Neural cell (in vitro differentiated cells): ENCODE results near the gene MLLT1. TPM values are rescaled to one million over a fixed set of nuclear protein-coding genes. Genes with fewer than 3 reads are reported as not detected.

ENCODE experiments used
- H2AFZ ChIP-seq: fragments of 200-600, 300-800 bp; sonication (generic), shearing (Covaris generic); 2 replicates; pipeline ENCODE4 v1.6.0; 2014; ENCODE audit warnings: low read depth, mild to moderate bottlenecking, antibody characterized with exemption, low read length, moderate library complexity
- H3F3A ChIP-seq: fragments of 200-600 bp; shearing (Covaris generic); 2 replicates; pipeline ENCODE4 v1.6.1; 2016; ENCODE audit warnings: mild to moderate bottlenecking, moderate library complexity, mixed read lengths, antibody characterized with exemption, low read length; ENCODE audit not compliant: insufficient read depth, poor library complexity, severe bottlenecking
- H3K27ac ChIP-seq: fragments of 200-600, 300-800 bp; sonication (generic), shearing (Covaris generic); 2 replicates; pipeline ENCODE4 v1.5.1; 2014; ENCODE audit warnings: mild to moderate bottlenecking, low read length, moderate library complexity
- H3K27me3 ChIP-seq: fragments of 300-800, 200-600 bp; sonication (generic), shearing (Covaris generic); 2 replicates; pipeline ENCODE4 v1.6.0; 2014; ENCODE audit warnings: mild to moderate bottlenecking, low read depth, low read length, moderate library complexity; ENCODE audit not compliant: insufficient read depth
- H3K36me3 ChIP-seq: fragments of 300-800, 200-600 bp; sonication (generic), shearing (Covaris generic); 2 replicates; pipeline ENCODE4 v1.5.1; 2014; ENCODE audit warnings: mild to moderate bottlenecking, antibody characterized with exemption, low read length, moderate library complexity; ENCODE audit not compliant: insufficient read depth
- H3K4me2 ChIP-seq: fragments of 300-800, 200-600 bp; sonication (generic), shearing (Covaris generic); 2 replicates; pipeline ENCODE4 v1.6.0; 2014; ENCODE audit warnings: mild to moderate bottlenecking, low read length
- H3K4me3 ChIP-seq: fragments of 300-800, 200-600 bp; sonication (generic), shearing (Covaris generic); 2 replicates; pipeline ENCODE4 v1.5.1; 2014; ENCODE audit warnings: mild to moderate bottlenecking, low read length, moderate library complexity
- H3K79me2 ChIP-seq: fragments of 200-600 bp; shearing (Covaris generic); replicated peaks from 2 replicates; pipeline ENCODE4 v1.6.0; 2014; ENCODE audit warnings: mild to moderate bottlenecking, low read length, moderate library complexity; ENCODE audit not compliant: insufficient read depth
- H3K9ac ChIP-seq: fragments of 300-800, 200-600 bp; sonication (generic), shearing (Covaris generic); 2 replicates; pipeline ENCODE4 v1.6.1; 2016; ENCODE audit warnings: mild to moderate bottlenecking, low read length, mixed read lengths
- H3K9me2 ChIP-seq: fragments of 200-600 bp; shearing (Covaris generic); 2 replicates; pipeline ENCODE4 v1.6.1; 2016; ENCODE audit warnings: mild to moderate bottlenecking, low read length, mixed read lengths; ENCODE audit not compliant: insufficient read depth
- H3K9me3 ChIP-seq: fragments of 200-600, 300-800 bp; sonication (generic), shearing (Covaris generic); 2 replicates; pipeline ENCODE4 v1.6.1; 2016; ENCODE audit warnings: mild to moderate bottlenecking, mixed run types, low read length, moderate library complexity, mixed read lengths
- H4K20me1 ChIP-seq: fragments of 200-600 bp; shearing (Covaris generic); 2 replicates; pipeline ENCODE4 v1.6.1; 2016; ENCODE audit warnings: mild to moderate bottlenecking, mixed run types; ENCODE audit not compliant: insufficient read depth
- CTCF ChIP-seq: fragments of 450-650 bp; IDR thresholded peaks from 2 replicates; pipeline ENCODE4 v1.5.1; 2014; ENCODE audit warnings: antibody characterized with exemption, mild to moderate bottlenecking, moderate library complexity; ENCODE audit not compliant: poor library complexity, severe bottlenecking
- EP300 ChIP-seq: fragments of 450-650 bp; conservative IDR thresholded peaks from 2 replicates; pipeline ENCODE4 v1.6.1; 2014; ENCODE audit warnings: antibody characterized with exemption, mild to moderate bottlenecking, moderate library complexity; ENCODE audit not compliant: poor library complexity, severe bottlenecking
- EZH2 ChIP-seq: fragments of 200-600, 300-800 bp; shearing (Covaris generic), sonication (generic); IDR thresholded peaks from 2 replicates; pipeline ENCODE4 v1.6.1; 2014; ENCODE audit warnings: antibody characterized with exemption, low read length, borderline replicate concordance, mild to moderate bottlenecking; ENCODE audit not compliant: insufficient read depth, poor library complexity, severe bottlenecking
- MXI1 ChIP-seq: fragments of 450-650 bp; conservative IDR thresholded peaks from 2 replicates; pipeline ENCODE4 v1.6.1; 2014; ENCODE audit warnings: antibody characterized with exemption, mild to moderate bottlenecking; ENCODE audit not compliant: poor library complexity, severe bottlenecking
- POLR2AphosphoS5 ChIP-seq: IDR thresholded peaks from 2 replicates; pipeline ENCODE4 v1.6.1; 2012
- RAD21 ChIP-seq: fragments of 450-650 bp; conservative IDR thresholded peaks from 2 replicates; pipeline ENCODE4 v1.6.1; 2014; ENCODE audit warnings: antibody characterized with exemption, mild to moderate bottlenecking, moderate library complexity
- REST ChIP-seq: IDR thresholded peaks from 2 replicates; pipeline ENCODE4 v1.6.1; 2012; ENCODE audit warnings: borderline replicate concordance
- SMC3 ChIP-seq: fragments of 450-650 bp; conservative IDR thresholded peaks from 2 replicates; pipeline ENCODE4 v1.6.1; 2014; ENCODE audit warnings: antibody characterized with exemption, mild to moderate bottlenecking, moderate library complexity; ENCODE audit not compliant: poor library complexity
- TAF1 ChIP-seq: IDR thresholded peaks from 2 replicates; pipeline ENCODE4 v1.6.1; 2012; ENCODE audit warnings: low read depth
- polyA plus RNA-seq: library from polyadenylated mRNA; depleted of rRNA; stranded (reverse); fragments of >200 nt; gene quantifications from 2 replicates; pipeline ENCODE4 v1.2.3, GENCODE V29; 2014

Gene MLLT1
- polyA plus RNA-seq, 1 donor from 2014 or later, result 34.0 TPM

GRCh38 chr19:6222884-6223283, 56.9 kb downstream of the MLLT1 start:
- no peak for TF ChIP-seq SMC3
- TF ChIP-seq REST, result no peak
- no peak for TF ChIP-seq EZH2
- no peak for TF ChIP-seq RAD21
- no peak for TF ChIP-seq TAF1
- no peak for TF ChIP-seq CTCF
- no peak for TF ChIP-seq POLR2AphosphoS5
- no peaks in the 10 kb centered on the region for H3F3A ChIP-seq
- no peaks in the 10 kb centered on the region for H3K79me2 ChIP-seq
- H3K9me2 ChIP-seq, result no peaks in the 10 kb centered on the region
- no peak overlapping the region for H3K4me2 ChIP-seq
- no peak overlapping the region for H2AFZ ChIP-seq
- no peak overlapping the region for H3K9ac ChIP-seq
- H3K4me3 ChIP-seq, result no peak overlapping the region
- no peaks in the 10 kb centered on the region for H3K36me3 ChIP-seq
- H3K9me3 ChIP-seq, result no peaks in the 10 kb centered on the region
- no peak overlapping the region for H3K27ac ChIP-seq
- H3K27me3 ChIP-seq, result no peaks in the 10 kb centered on the region
- H4K20me1 ChIP-seq, result no peaks in the 10 kb centered on the region

GRCh38 chr19:6221878-6222746, 57.7 kb downstream of the MLLT1 start:
- Histone ChIP-seq H3F3A (no peaks in the 10 kb centered on the region), H3K27me3 (no peaks in the 10 kb centered on the region), H3K27ac (no peak overlapping the region), H3K9me2 (no peaks in the 10 kb centered on the region), H3K4me2 (no peak overlapping the region), H3K36me3 (no peaks in the 10 kb centered on the region), H3K9ac (no peak overlapping the region), H4K20me1 (no peaks in the 10 kb centered on the region), H3K4me3 (no peak overlapping the region), H3K79me2 (no peaks in the 10 kb centered on the region), H2AFZ (no peak overlapping the region), H3K9me3 (no peaks in the 10 kb centered on the region)
- no peak for TF ChIP-seq CTCF
- no peak for TF ChIP-seq TAF1
- no peak for TF ChIP-seq EP300
- no peak for TF ChIP-seq REST
- no peak for TF ChIP-seq POLR2AphosphoS5
- TF ChIP-seq SMC3, result no peak
- no peak for TF ChIP-seq MXI1
- no peak for TF ChIP-seq RAD21
- no peak for TF ChIP-seq EZH2
